Limb (tissue), 2 donors: ENCODE results near the gene CRIP3.

Source experiments
- DNase-seq, 2 donors: peaks; one replicate each; pipeline ENCODE4 v3.0.0-alpha.2; 2016; ENCODE audit errors: extremely low spot score in 2 of 2

The CRIP3 gene

DNA sequence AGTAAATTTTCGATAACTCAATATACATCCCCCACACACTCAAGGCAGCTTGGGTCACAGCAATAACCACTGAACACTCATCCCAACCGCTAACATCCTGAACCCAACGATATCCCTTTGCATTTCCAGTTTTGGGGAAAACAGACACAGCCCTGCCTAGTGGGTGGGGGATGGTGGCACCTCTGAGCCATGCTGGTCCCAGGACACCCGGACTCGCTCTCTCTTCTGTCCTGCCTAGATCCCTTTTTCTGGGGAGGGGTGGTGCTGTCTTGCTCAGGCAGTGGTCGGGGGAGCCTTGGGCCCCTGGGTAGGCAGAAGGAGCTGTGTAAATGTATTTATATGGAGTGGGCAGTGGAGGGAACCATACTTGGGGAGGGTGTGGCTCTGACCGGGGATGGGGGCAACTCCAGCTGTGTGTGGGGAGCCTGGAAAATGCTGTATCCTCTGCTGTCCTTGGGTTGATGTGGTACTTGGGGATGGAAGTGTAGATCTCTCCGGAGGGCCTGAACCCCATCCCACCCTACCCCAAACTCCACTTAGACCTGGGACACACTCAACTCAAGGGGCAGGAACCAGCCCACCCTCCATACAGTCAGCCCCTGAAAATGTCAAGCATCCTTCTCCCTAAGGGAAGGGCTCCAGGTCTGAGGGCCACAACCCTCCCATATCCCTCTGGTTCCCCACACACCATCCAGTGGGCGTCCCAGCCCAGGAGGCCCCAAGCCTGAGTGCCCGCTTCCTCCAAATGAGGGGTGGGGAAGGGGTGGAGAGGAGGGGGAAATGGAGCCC, 34.3 kb downstream of the CRIP3 start:
- no peak for DNase-seq

DNA sequence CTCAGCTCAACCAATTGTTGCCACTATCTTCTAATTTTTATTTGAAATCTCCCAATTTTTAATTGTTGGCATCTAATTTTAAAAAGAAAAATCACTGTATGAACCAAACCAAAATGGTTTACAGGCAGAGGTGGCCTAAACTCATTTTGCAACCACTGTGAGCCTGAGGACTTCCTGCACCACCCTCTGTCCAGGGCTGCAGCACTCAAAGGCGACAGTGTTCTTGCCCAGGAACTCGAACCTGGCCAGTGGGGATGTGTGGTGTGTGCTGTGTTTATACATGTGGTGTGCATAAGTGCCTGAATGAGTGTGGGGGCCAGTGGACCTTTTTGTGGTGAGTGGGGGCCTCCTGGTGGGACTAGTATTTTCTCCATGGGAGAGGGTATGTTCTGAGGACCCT, 34.9 kb downstream of the CRIP3 start:
- DNase-seq = no peak

- no peak for DNase-seq
These were observed 36.7 kb downstream of the CRIP3 start for GRCh38 chr6:43271944-43272343.

GRCh38 chr6:43271103-43271815, 37.4 kb downstream of the CRIP3 start:
- DNase-seq = peak in 1 of 2 donors; percentile 17

DNA sequence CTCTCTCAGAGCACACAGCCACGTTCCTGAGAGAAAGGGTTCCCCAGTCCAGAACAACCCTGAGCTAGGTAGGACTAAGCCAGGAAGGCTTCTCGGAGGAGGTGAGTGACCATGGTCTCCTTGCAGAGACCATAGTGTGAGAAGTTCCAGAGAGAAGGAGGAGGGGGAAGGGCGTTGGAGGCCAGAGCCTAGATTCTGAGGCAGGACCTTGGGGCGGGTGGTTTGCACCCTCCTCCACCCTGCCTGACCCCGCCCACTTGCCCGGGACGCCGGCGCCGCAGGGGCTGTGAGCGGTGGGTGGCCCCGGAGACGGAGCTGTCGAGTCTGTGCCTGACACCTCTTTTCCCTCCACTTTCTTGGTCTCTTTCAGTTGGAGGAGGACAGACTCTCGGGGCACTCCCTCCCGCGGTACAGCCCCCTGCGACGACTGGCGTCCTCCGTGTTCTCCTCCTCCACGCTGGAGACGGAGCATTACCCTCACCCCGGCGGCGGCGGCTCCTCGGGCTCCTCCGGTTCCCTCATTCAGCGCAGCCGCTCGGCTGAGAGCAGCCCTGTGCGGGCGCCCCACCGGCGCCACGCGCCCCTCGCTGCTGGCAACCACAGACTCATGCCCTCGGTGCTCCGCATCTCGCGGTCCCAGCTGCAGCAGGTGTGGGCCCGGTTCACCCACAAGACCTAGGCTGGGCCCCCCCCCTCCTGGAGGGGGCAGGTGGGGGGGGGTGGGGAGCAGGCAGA, 39.2 kb downstream of the CRIP3 start:
- peak in 1 of 2 donors; percentile 53 for DNase-seq

GRCh38 chr6:43268782-43269272, 39.8 kb downstream of the CRIP3 start:
- DNase-seq = no peak

- no peak for DNase-seq
These were observed 40.3 kb downstream of the CRIP3 start for GRCh38 chr6:43268355-43268700.

DNA sequence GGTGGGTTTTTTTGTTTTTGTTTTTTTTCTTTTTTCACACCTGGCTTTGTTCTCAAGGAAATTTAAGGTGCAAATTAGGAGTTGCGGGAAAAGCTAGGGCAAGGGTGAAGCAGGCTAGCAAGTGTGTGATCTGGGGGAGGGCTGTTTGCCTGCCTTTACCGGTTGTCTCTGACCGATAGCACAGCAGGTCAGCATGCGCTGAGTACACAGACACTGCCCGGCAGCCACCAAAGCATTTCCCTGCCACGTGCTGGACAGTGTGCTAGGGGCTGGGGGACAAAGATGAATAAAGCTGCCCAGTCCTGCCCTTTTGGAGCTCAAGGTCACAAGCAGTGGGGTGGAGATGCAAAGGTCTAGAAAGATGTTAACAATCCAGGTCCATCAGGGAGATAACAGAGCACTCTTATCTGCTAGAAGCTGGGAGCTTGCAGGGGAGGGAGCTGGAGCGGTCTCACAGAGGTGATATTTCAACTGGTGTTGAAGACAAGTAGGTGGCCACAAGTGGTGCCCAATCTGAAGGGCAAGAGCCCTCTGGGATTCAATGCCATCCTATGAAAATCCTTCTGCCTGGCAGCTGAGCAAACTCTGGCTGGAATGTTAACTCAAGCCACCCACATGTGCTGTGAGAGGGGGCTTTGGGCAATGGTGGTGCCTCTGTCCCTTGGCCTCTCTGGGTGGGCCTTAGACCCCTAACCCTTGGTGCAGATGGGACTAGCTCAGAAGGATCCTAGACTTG, 40.8 kb downstream of the CRIP3 start:
- no peak for DNase-seq

GRCh38 chr6:43265564-43265963, 43.1 kb downstream of the CRIP3 start:
- DNase-seq = no peak

DNA sequence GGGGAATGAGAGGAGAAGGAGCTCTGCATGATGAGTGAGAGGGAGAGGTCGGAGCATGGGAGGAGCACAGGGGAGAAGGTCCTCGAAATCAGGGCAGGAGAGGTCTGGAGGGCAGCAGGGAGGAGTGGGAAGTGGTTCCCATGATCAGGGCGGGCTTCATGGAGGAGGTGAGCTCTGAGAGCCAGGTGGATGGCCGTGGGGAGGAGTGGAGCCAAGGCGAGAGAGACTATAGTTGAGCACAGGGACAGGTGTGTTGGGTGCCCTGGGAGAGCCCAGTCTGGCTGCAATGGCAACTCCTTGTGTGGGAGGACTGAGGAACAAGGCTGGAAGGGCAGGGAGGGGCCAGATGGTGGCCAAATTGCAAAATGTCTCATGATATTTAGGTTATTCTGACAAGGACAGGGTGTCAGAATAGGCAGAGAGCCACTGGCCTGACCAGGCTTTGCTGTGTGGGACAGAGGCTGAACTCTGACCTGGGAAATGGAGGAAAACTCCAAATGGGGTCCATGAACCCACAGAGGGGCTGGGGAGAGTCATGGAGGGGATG, 44.0 kb downstream of the CRIP3 start:
- no peak for DNase-seq

DNA sequence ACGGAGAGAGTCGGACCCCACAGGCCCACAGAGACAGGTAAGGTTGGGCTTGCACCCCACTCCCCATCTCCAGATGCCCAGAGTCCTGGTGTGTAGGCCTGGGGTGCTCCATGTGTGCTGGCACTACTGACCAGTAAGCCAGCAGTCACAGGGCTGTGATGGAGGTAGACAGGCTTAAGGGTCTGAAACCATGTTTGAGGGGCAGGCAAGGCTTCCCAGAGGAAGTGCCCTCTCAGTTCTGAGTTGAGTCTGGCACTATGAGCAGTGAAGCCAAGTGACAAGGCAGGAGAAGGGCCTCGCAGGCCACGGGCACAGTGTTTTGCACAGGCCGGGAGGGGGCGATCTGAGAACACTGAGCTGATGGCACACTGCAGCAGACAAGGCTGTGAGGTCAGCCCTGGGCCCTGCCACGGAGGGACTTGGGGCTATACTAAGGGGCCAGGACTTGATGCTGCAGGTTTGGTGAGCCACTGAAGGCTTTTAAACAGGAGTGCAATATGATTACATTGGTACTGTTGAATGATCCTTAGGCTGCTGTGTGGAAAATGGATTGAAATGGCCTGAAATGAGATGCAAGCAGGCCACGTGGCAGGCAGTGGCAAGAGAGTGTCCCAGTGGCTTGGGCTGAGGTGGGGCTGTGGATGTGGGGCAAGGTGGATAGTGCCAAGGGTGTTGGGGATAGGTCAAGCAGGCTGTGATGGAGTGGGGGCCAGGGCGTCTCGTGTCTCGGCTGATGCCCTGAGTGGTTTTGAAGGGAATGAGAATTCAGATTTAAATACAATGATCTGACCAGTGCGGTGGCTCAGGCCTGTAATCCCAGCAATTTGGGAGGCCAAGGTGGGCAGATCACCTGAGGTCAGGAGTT, 45.1 kb downstream of the CRIP3 start:
- peak in 1 of 2 donors; percentile 75 for DNase-seq

GRCh38 chr6:43262780-43263313, 45.8 kb downstream of the CRIP3 start:
- DNase-seq = no peak

- no peak for DNase-seq
These were observed 46.4 kb downstream of the CRIP3 start for GRCh38 chr6:43262000-43262779.

DNA sequence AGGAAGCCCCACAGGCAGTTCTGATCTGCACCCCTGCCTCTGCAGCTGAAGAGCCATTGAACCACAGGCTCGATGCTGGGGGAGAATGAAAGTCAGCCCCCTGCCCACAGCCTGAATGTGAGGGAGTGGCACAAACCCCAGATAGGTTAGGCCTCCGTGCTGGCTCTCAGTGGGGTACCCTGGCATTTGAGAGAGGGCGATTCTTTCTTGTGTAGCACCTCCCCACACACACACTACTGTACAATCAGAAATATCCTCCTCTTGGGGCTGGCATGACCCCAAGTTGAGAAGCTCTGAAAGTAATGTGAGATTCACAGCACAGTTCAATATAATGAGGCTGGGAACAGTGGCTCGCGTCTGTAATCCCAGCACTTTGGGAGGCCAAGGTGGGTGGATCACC, 47.4 kb downstream of the CRIP3 start:
- no peak for DNase-seq

- no peak for DNase-seq
These were observed 47.8 kb downstream of the CRIP3 start for GRCh38 chr6:43260791-43261190.

DNA sequence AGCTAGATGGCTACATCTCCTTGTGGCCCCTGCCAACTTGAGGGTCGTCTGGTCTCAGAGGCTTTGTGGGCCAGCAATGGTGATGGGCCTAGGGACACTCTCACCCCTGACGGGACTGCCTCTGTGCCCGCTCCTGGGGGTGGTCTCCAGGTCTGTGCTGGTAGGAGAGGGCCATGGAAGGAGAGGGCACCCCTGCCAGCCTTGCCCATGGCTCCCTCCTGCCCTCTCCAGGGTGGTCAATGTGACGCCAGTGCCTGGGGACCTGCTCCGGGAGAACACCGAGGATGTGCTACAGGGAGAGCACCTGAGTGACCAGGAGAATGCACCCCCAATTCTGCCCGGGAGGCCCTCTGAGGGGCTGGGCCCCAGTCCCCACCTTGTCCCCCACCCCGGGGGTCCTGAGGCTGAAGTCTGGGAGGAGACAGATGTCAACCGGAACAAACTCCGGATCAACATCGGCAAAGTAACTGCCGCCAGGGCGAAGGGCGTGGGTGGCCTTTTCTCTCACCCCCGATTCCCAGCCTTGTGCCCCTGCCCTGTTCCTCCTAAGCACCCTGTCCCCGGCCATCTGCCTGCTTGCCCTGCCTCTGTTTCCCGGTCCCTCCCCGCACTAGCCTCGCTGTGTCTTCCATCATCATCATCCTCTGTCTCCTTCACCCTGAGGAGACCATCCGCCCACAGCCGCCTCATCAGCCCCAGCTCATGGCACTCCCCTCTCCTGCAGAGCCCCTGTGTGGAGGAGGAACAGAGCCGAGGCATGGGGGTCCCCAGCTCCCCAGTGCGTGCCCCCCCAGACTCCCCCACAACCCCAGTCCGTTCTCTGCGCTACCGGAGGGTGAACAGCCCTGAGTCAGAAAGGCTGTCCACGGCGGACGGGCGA, 49.6 kb downstream of the CRIP3 start:
- no peak for DNase-seq

DNA sequence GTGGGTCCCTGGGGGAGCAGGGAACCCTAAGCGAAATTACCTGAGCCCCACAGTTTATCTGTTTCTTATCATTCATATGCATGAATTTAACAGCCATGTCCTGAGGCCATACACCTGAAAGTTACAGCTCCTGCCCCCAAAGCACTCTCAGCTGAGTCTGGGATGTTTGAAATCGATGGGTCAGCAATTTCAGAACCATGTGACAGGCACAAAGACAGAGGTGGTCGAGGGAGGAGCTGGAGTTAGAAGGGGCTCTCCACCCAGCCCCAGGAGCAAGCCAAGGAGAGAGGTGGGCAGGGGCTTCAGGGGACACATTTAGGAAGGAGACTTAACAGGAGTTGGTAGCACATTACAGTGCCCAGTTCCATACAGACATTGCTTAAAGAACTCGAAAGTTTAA, 50.4 kb downstream of the CRIP3 start:
- DNase-seq = no peak
